PC-9 (cell line): ENCODE measurements around the gene ATXN7L2.

Experiments used
- CTCF ChIP-seq: fragments of 200-600 bp; sonication (generic); conservative IDR thresholded peaks from 2 replicates; pipeline ENCODE4 v1.6.1; 2017; ENCODE audit warnings: mixed run types, antibody characterized with exemption, mild to moderate bottlenecking, moderate library complexity
- EZH2 ChIP-seq: fragments of 200-600 bp; sonication (generic); IDR thresholded peaks from 2 replicates; pipeline ENCODE4 v1.8.0; 2017; ENCODE audit warnings: antibody characterized with exemption, low read depth

GRCh38 chr1:109493805-109494539 is 10.3 kb downstream of the ATXN7L2 start, which contains the start of gene CYB561D1:
- no peak for TF ChIP-seq EZH2
- peak; percentile 97 for TF ChIP-seq CTCF
